Measurements from ENCODE around the gene ZNF662. TPM values are rescaled to one million over a fixed set of nuclear protein-coding genes. Genes with fewer than 3 reads are reported as not detected.

Gene ZNF662
- total and polyA plus RNA-seq, 5 experiments from 2014 or later = 0.22 to 19.5 (median 1.1) TPM

DNA sequence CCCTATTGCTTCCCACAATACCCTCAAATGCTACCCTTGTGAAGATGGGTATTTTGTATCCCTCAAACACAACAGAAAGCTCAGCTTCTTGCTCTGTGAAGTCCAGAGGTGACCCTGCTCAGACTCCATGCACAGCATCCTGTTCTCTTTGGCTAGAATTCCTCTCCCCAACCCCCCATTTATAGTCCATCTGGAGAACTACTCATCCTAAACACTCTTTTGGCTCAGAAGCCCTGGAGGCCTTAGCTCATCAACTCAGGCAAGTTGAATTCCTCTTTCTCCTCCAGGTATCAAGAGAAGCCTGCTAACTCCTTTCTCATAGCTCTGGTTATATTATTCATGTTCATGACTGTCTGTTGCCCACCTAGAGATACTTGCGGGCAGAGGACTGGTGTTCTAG lies 54.8 kb downstream of the ZNF662 start:
- Mint-ChIP-seq H3K27me3 (peaks cover 0 to 2% (median 1%) of the 10 kb centered on the region in 5 donors), H3K36me3 (no peaks in the 10 kb centered on the region), H3K4me3 (no peak overlapping the region), H3K4me1 (peaks cover 19 to 32% (median 27%) of the 10 kb centered on the region in 4 donors), H3K27ac (peak overlapping the region in 2 of 10 donors; percentile 24 to 57), H3K9me3 (no peaks in the 10 kb centered on the region)
- ATAC-seq = no peak
- no peak for DNase-seq
- POLR2A ChIA-PET = interaction anchor here (1.5 kb wide), 1 partner anchor 144 kb away, joined by 6 read pairs; no protein-coding TSS in a partner anchor

DNA sequence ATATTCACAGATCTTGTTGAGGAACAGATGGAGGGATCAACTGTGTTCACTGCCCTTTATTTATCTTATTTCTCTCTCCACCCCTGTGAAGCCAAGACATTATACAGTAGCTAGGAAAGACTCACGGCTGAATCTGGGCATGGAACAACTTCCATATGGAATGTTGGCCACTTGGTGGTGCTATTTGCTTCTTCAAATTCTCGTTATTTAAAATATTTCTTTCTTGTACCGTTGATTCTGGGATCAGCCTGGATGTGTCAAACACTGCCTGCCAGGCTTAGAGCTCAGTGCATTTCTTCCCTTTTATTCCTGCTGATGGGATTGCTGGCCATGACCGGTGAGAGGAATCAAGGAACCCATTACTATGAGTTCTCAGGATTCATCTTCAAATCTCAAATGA lies 55.7 kb downstream of the ZNF662 start:
- ATAC-seq = peak in 1 of 2 donors; percentile 42
- Mint-ChIP-seq H3K9me3 (no peaks in the 10 kb centered on the region), H3K27me3 (peaks cover 0 to 2% (median 1%) of the 10 kb centered on the region in 5 donors), H3K36me3 (no peaks in the 10 kb centered on the region), H3K27ac (peak overlapping the region in 1 of 10 donors; percentile 46), H3K4me1 (peaks cover 21 to 35% (median 27%) of the 10 kb centered on the region in 4 donors), H3K4me3 (no peak overlapping the region)
- POLR2A ChIA-PET = interaction anchor here (1.0 to 1.5 kb wide), 5 partner anchors 110 to 335 kb away, joined by 3 to 8 read pairs (median 4); no protein-coding TSS in a partner anchor
- DNase-seq = peak in 7 of 10 donors; percentile 6 to 51 (median 31)

DNA sequence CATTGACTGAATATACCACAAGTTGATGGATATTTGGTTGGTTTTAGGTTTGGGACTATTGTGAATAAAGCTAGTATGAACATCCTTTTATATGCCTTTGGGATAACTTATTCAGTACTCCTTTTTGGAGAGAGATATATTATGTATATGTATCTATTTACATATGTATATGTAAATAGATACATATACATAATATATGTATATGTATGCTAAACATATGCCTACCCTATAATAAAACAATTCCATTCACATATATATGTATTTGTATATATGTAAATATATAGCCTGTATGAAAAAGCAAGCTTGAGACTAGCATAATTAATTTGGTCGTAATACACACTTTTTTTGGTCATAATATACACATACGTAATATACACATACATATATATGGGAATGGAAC lies 57.3 kb downstream of the ZNF662 start:
- Mint-ChIP-seq H3K36me3 (no peaks in the 10 kb centered on the region), H3K4me3 (no peak overlapping the region), H3K4me1 (peaks cover 21 to 35% (median 27%) of the 10 kb centered on the region in 4 donors), H3K27ac (no peak overlapping the region), H3K27me3 (peaks cover 0 to 2% (median 1%) of the 10 kb centered on the region in 5 donors), H3K9me3 (no peaks in the 10 kb centered on the region)
- DNase-seq (no peak), ATAC-seq (no peak)
- POLR2A ChIA-PET = interaction anchor here (0.7 to 0.9 kb wide), 2 partner anchors 27 to 541 kb away, joined by 3 to 4 read pairs; no protein-coding TSS in a partner anchor

DNA sequence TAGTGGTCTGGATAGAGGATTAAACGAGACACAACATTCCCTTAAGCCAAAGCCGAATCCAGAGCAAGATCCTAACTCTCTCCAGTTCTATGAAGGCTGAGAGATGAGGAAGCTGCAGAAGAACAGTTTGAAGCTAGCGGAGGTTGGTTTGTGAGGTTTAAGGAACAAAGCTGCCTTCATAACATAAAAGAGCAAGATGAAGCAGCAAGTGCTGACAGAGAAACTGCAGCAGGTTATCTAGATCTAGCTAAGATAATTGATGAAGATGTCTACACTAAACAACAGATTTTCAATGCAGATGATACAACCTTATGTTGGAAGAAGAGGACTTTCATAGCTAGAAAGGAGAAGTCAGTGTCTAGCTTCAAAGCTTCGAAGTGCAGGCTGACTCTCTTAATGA lies 58.3 kb downstream of the ZNF662 start:
- H3K36me3 Mint-ChIP-seq = no peaks in the 10 kb centered on the region
- H3K27me3 Mint-ChIP-seq = peaks cover 0 to 2% (median under 1%) of the 10 kb centered on the region in 5 donors
- H3K4me1 Mint-ChIP-seq = peaks cover 21 to 37% (median 27%) of the 10 kb centered on the region in 4 donors
- POLR2A ChIA-PET = interaction anchor here (0.5 kb wide), 1 partner anchor 396 kb away, joined by 3 read pairs; no protein-coding TSS in a partner anchor
- peak overlapping the region in 5 of 10 donors; percentile 1 to 25 (median 6) for H3K4me3 Mint-ChIP-seq
- DNase-seq = peak in 3 of 10 donors; percentile 20 to 51 (median 42)
- H3K9me3 Mint-ChIP-seq = no peaks in the 10 kb centered on the region
- peak; percentile 56 to 68 for ATAC-seq
- H3K27ac Mint-ChIP-seq = peak overlapping the region in 3 of 10 donors; percentile 15 to 65 (median 29)

Other genes starting within 250 kb of the ZNF662 start
- gene KLHL40, start 220.6 kb upstream of the ZNF662 start, total RNA-seq = not detected
- gene KLHL40, start 220.6 kb upstream of the ZNF662 start, polyA plus RNA-seq = not detected
- gene HHATL, start 203.3 kb upstream of the ZNF662 start, total RNA-seq = not detected
- not detected for gene HHATL, start 203.3 kb upstream of the ZNF662 start, polyA plus RNA-seq
- under 1 TPM; 0.73 to 0.88 TPM for gene CCDC13, start 132.9 kb upstream of the ZNF662 start, total RNA-seq
- not detected for gene CCDC13, start 132.9 kb upstream of the ZNF662 start, polyA plus RNA-seq
- gene HIGD1A, start 101.7 kb upstream of the ZNF662 start, total RNA-seq = 10 to 100 TPM; 23.0 to 26.5 TPM
- gene HIGD1A, start 101.7 kb upstream of the ZNF662 start, polyA plus RNA-seq = 10 to 100 TPM; 70.8 to 88.3 (median 80.7) TPM
- gene ACKR2, start 96.7 kb upstream of the ZNF662 start, total RNA-seq = under 1 TPM; 0.39 to 0.85 TPM
- gene ACKR2, start 96.7 kb upstream of the ZNF662 start, polyA plus RNA-seq = under 1 TPM in 2 of 3 donors, not detected in 1; 0.22 to 0.51 TPM
- not detected for gene CYP8B1, start 30.3 kb upstream of the ZNF662 start, total RNA-seq
- not detected for gene CYP8B1, start 30.3 kb upstream of the ZNF662 start, polyA plus RNA-seq
- gene GASK1A, start 73.2 kb downstream of the ZNF662 start, total RNA-seq = under 1 TPM in 1 of 2 experiments, not detected in 1; 0.14 TPM
- gene GASK1A, start 73.2 kb downstream of the ZNF662 start, polyA plus RNA-seq = under 1 TPM in 1 of 3 donors, not detected in 2; 0.09 TPM
- 1 to 10 TPM; 5.5 to 5.6 TPM for gene POMGNT2, start 199.9 kb downstream of the ZNF662 start, total RNA-seq
- 10 to 100 TPM in 1 of 3 donors, 1 to 10 TPM in 2; 6.3 to 10.3 (median 7.3) TPM for gene POMGNT2, start 199.9 kb downstream of the ZNF662 start, polyA plus RNA-seq